ENCODE measurements around the gene NUDT8.

DNA sequence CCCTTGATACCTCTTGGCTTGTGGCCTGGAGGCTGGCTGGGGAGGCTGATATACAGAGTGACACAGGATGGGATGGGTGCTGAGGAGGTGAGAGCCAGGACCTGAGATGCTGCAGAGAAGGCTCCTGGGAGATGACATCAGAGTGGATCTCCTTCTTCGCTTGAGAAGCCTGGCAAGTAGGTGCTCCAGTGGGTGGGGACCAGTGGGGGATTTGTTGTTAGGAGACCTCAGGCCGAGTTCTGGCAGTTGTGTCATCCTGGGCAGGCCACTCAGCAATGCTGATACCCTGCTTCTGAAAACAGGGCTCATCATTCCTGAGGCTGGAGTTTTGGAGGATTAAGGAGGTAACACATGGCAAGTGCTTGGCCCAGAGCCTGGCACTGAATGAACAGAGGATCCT lies 24.9 kb downstream of the NUDT8 start:
- TF ChIP-seq CTCF (IDR thresholded peaks at IDR 0.05; ENCODE audit: insufficient read depth, low read depth, low read length) = no peak
- TF ChIP-seq EZH2 (IDR thresholded peaks at IDR 0.05; ENCODE audit: insufficient read depth, low read length) = no peak

All from astrocyte (in vitro differentiated cells and primary cell).